ENCODE data around the gene PRR5L.

The PRR5L gene

GRCh38 chr11:36346562-36347383 lies 50.7 kb downstream of the PRR5L start:
- no peak overlapping the region for H2AFZ ChIP-seq (ENCODE audit: low read depth)
- no peaks in the 10 kb centered on the region for H3K79me2 ChIP-seq (ENCODE audit: insufficient read depth, low read depth)
- TF ChIP-seq CTCF (conservative IDR thresholded peaks at IDR 0.05; ENCODE audit: low read depth, low read length), result no peak
- H3K4me1 ChIP-seq (ENCODE audit: low read depth, poor library complexity, severe bottlenecking), result no peaks in the 10 kb centered on the region
- H3K9ac ChIP-seq, result no peak overlapping the region
- H3K27ac ChIP-seq, result no peak overlapping the region
- no peaks in the 10 kb centered on the region for H3K36me3 ChIP-seq (ENCODE audit: insufficient read depth)
- H3K4me3 ChIP-seq (IDR thresholded peaks at IDR 0.05; ENCODE audit: insufficient read depth, low read depth, low read length), result no peak overlapping the region
- H4K20me1 ChIP-seq (ENCODE audit: insufficient read depth), result no peaks in the 10 kb centered on the region
- H3K4me2 ChIP-seq, result no peak overlapping the region
- no peaks in the 10 kb centered on the region for H3K27me3 ChIP-seq (ENCODE audit: insufficient read depth, low read depth)

DNA sequence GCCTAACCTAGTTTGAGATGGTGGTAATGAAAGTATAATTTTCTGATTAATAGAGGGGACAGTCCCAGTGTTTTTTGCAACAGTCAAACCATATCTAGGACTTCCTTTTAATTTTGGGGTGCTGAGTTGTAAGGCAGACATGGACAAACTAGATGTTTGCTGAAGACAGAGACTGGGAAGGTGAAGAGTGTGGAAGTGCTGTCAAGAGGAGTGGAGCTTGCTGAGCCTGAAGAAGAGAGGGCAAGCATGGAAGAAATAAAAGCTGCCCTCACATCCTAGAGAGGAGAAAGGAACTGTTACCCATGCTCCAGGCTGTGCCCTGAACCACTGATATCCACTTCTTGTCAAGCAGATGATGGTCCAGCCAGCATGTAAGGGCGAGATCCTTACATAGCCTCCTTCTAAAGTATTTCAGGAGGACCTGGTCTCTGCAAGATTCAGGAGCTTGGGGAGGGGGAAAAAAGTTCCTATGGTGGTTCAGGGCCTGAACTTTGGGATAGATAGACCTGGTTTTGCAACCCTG lies 51.4 kb downstream of the PRR5L start:
- no peak for TF ChIP-seq CTCF (conservative IDR thresholded peaks at IDR 0.05; ENCODE audit: low read depth, low read length)
- Histone ChIP-seq H3K79me2 (ENCODE audit: insufficient read depth, low read depth) (no peaks in the 10 kb centered on the region), H3K36me3 (ENCODE audit: insufficient read depth) (no peaks in the 10 kb centered on the region), H3K4me2 (no peak overlapping the region), H4K20me1 (ENCODE audit: insufficient read depth) (no peaks in the 10 kb centered on the region), H3K9ac (no peak overlapping the region), H3K4me3 (IDR thresholded peaks at IDR 0.05; ENCODE audit: insufficient read depth, low read depth, low read length) (no peak overlapping the region), H3K27me3 (ENCODE audit: insufficient read depth, low read depth) (no peaks in the 10 kb centered on the region), H2AFZ (ENCODE audit: low read depth) (no peak overlapping the region), H3K27ac (no peak overlapping the region), H3K4me1 (ENCODE audit: low read depth, poor library complexity, severe bottlenecking) (no peaks in the 10 kb centered on the region)

DNA sequence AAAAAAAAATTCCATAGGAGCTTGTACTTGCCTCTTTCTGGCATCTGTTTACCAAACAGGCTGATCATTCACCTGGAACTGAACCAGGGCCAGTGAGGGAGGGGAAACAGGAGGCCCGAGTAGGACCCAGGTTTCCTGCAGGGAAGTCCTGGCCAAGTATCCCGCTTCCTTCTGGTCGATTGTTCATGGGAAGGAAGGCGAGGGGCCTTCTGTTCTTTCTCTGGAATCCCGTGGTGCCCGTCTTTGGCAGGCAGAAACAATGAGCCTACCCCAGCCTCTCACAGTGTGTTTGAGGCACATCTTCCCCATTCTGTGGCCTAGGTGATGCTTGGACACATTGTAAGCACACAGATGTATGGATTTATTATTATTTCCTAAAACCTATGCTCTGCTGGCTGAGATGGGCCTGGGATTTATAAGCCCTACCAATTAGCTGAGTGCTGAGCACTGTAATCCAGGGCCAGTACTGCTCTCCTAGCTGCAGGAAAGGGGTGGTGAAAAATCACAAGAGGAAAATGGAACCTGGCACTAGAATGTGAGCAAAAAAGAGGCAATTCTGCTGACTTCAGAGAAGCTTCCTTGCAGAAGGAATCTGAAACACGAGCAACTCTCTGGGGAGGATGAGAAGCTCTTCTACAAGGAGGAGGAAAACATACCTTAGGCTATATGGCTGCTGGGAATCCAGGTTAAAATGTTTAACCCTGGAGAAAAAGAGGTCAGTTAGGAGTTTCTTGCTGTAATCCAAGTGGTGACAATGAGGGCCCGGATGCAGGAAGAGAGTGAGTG lies 53.5 kb downstream of the PRR5L start:
- H2AFZ ChIP-seq (ENCODE audit: low read depth), result no peak overlapping the region
- no peaks in the 10 kb centered on the region; the same call in 1 of the 2 replicates for H3K27me3 ChIP-seq (ENCODE audit: insufficient read depth, low read depth)
- no peaks in the 10 kb centered on the region for H3K79me2 ChIP-seq (ENCODE audit: insufficient read depth, low read depth)
- peaks cover 15% of the 10 kb centered on the region for H3K4me1 ChIP-seq (ENCODE audit: low read depth, poor library complexity, severe bottlenecking)
- H3K36me3 ChIP-seq (ENCODE audit: insufficient read depth), result no peaks in the 10 kb centered on the region
- TF ChIP-seq CTCF (conservative IDR thresholded peaks at IDR 0.05; ENCODE audit: low read depth, low read length), result no peak
- H3K27ac ChIP-seq, result no peak overlapping the region
- no peak overlapping the region for H3K4me2 ChIP-seq
- no peaks in the 10 kb centered on the region for H4K20me1 ChIP-seq (ENCODE audit: insufficient read depth)
- H3K9ac ChIP-seq, result no peak overlapping the region
- H3K4me3 ChIP-seq (IDR thresholded peaks at IDR 0.05; ENCODE audit: insufficient read depth, low read depth, low read length), result no peak overlapping the region

DNA sequence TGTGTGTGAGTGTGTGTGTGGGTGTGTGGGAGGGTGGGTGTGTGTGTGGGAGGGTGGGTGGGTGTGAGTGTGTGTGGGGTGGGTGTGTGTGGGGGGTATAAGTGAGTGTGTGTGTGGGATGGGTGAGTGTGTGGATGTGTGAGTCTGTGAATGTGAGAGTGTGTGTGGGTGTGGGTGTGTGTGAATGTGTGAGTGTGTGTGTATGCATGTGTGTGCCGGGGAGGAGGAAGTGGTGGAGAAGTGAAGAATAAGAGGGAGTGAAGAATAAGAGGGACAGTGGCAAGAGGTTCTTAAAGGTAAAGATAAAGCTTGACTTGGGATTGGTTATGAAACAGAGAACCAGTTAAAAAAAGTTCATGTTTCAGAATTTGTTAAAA lies 54.0 kb downstream of the PRR5L start:
- TF ChIP-seq CTCF (conservative IDR thresholded peaks at IDR 0.05; ENCODE audit: low read depth, low read length), result no peak
- H3K9ac ChIP-seq, result no peak overlapping the region

More for the DNA sequence above, 54.0 kb downstream of the PRR5L start:
- Histone ChIP-seq H3K27me3 (ENCODE audit: insufficient read depth, low read depth) (no peaks in the 10 kb centered on the region; the same call in 1 of the 2 replicates), H4K20me1 (ENCODE audit: insufficient read depth) (no peaks in the 10 kb centered on the region), H3K4me3 (IDR thresholded peaks at IDR 0.05; ENCODE audit: insufficient read depth, low read depth, low read length) (no peak overlapping the region), H3K36me3 (ENCODE audit: insufficient read depth) (no peaks in the 10 kb centered on the region), H3K27ac (no peak overlapping the region), H3K4me1 (ENCODE audit: low read depth, poor library complexity, severe bottlenecking) (peaks cover 21% of the 10 kb centered on the region), H3K79me2 (ENCODE audit: insufficient read depth, low read depth) (no peaks in the 10 kb centered on the region), H3K4me2 (no peak overlapping the region), H2AFZ (ENCODE audit: low read depth) (no peak overlapping the region)

Measured in KMS-11 (cell line).